ENCODE measurements around the gene STOML3. TPM values are rescaled to one million over a fixed set of nuclear protein-coding genes. Genes with fewer than 3 reads are reported as not detected.

Gene STOML3
- total and polyA plus RNA-seq, 2 of the 8 experiments (the other 6 are each of a cell fraction or from before 2014, with no cell fraction given): 0.06 TPM; not detected in 1

- DNase-seq (ENCODE audit: low read depth in 1 of 2, low spot score in 2 of 2): no peak
- Histone ChIP-seq H3K4me1 (replicated peaks in 1 of 4; ENCODE audit: control insufficient read depth in 3 of 4, insufficient read depth in 4 of 4, low read length in 3 of 4) (no peaks in the 10 kb centered on the region), H4K8ac (ENCODE audit: extremely low read depth, insufficient read depth, low read length) (no peak overlapping the region), H2BK12ac (ENCODE audit: low read depth, low read length) (no peak overlapping the region), H4K91ac (replicated peaks; ENCODE audit: insufficient read length, low read length) (no peak overlapping the region), H2BK15ac (ENCODE audit: low read length) (no peak overlapping the region), H3K23ac (ENCODE audit: insufficient read length) (no peak overlapping the region), H3K4ac (replicated peaks; ENCODE audit: insufficient read length, low read depth, low read length) (no peak overlapping the region), H3K4me2 (ENCODE audit: insufficient read depth in 1 of 2, low read depth in 2 of 2, low read length in 2 of 2) (no peak overlapping the region), H3K36me3 (ENCODE audit: control insufficient read depth in 2 of 4, insufficient read depth in 4 of 4, low read length in 3 of 4) (no peaks in the 10 kb centered on the region), H2AK5ac (ENCODE audit: low read depth, low read length) (no peak overlapping the region), H3K23me2 (ENCODE audit: low read depth, low read length) (no peaks in the 10 kb centered on the region), H3K4me3 (ENCODE audit: extremely low read depth in 1 of 4, insufficient read depth in 2 of 4, low read depth in 3 of 4, low read length in 4 of 4) (no peak overlapping the region), H3K14ac (ENCODE audit: insufficient read length) (no peak overlapping the region), H2AFZ (ENCODE audit: low read length) (peak overlapping the region; percentile 70), H3K79me1 (ENCODE audit: low read depth, low read length) (no peaks in the 10 kb centered on the region), H2BK20ac (ENCODE audit: low read length) (no peak overlapping the region), H3K27ac (ENCODE audit: low read depth, low read length) (no peak overlapping the region), H3K79me2 (ENCODE audit: control insufficient read depth in 1 of 2, insufficient read depth in 2 of 2, low read length in 2 of 2) (no peaks in the 10 kb centered on the region), H3K9me3 (ENCODE audit: insufficient read depth in 2 of 2, low read depth in 1 of 2, low read length in 1 of 2) (no peaks in the 10 kb centered on the region; a peak in 1 of 4 replicates), H2BK5ac (ENCODE audit: low read depth, low read length) (no peak overlapping the region), H4K5ac (ENCODE audit: insufficient read length, low read depth, low read length) (no peak overlapping the region), H3K56ac (replicated peaks; ENCODE audit: insufficient read length, low read depth, low read length) (no peak overlapping the region), H2BK120ac (replicated peaks; ENCODE audit: low read depth, low read length) (no peak overlapping the region), H3K18ac (ENCODE audit: extremely low read depth, low read length) (no peak overlapping the region), H3K9ac (replicated peaks in 1 of 4; ENCODE audit: extremely low read depth in 1 of 4, low read depth in 3 of 4, low read length in 3 of 4) (no peak overlapping the region), H3K27me3 (replicated peaks in 1 of 4; ENCODE audit: control insufficient read depth in 3 of 4, extremely low read depth in 1 of 4, insufficient read depth in 3 of 4, low read length in 3 of 4) (no peaks in the 10 kb centered on the region), H4K20me1 (replicated peaks in 1 of 2; ENCODE audit: control insufficient read depth in 1 of 2, insufficient read depth in 2 of 2, low read length in 2 of 2) (no peaks in the 10 kb centered on the region)
- WGBS, 2 experiments (ENCODE audit: extremely low coverage in 1 of 2, insufficient coverage in 1 of 2, insufficient read length in 1 of 2, insufficient replicate concordance in 2 of 2, low coverage in 1 of 2, low lambda C conversion rate in 2 of 2, missing lambda C conversion rate in 1 of 2): 79% methylated on average over 9 of the region's 9 CpGs; no CpG with 5 or more reads in 1 of the 2 experiments
- POLR2A ChIA-PET (ENCODE audit: partially characterized antibody): no interaction called here
- peak; percentile 45 for FAIRE-seq
- CTCF ChIA-PET (ENCODE audit: partially characterized antibody): interaction anchor here (0.7 kb wide), 1 partner anchor 59 kb away, joined by 3 read pairs; no protein-coding TSS in a partner anchor
- TF ChIP-seq KDM1A (IDR thresholded peaks at IDR 0.05; ENCODE audit: borderline replicate concordance, low read length): no peak
- no peak for TF ChIP-seq ASH2L (IDR thresholded peaks at IDR 0.05; ENCODE audit: low read length)
- TF ChIP-seq SAP30 (IDR thresholded peaks at IDR 0.05; ENCODE audit: insufficient read depth, insufficient replicate concordance, low read length): no peak
- TF ChIP-seq E2F6 (IDR thresholded peaks at IDR 0.05): no peak
- TF ChIP-seq TAF1 (IDR thresholded peaks at IDR 0.05; ENCODE audit: low read depth, low read length): no peak
- no peak for TF ChIP-seq TAF7 (optimal IDR thresholded peaks at IDR 0.05; ENCODE audit: borderline replicate concordance, low read depth, low read length)
- no peak for TF ChIP-seq CHD1 (IDR thresholded peaks at IDR 0.05; ENCODE audit: low read depth, low read length)
- TF ChIP-seq EP300 (IDR thresholded peaks at IDR 0.05; ENCODE audit: borderline replicate concordance in 1 of 2, low read depth in 2 of 2, low read length in 2 of 2): no peak
- TF ChIP-seq JUND (IDR thresholded peaks at IDR 0.05; ENCODE audit: low read length): no peak
- TF ChIP-seq YY1 (IDR thresholded peaks at IDR 0.05; ENCODE audit: low read depth, low read length): no peak
Measured at GRCh38 chr13:38951525-38952313, 38.9 kb downstream of the STOML3 start.
